Stomach smooth muscle (tissue), 2 donors: ENCODE measurements around the gene SLC6A7.

Experiments used
- H3K27ac ChIP-seq: one replicate; pipeline ENCODE4 v1.7.0; 2013; ENCODE audit warnings: mild to moderate bottlenecking, low read length, inconsistent platforms
- H3K27me3 ChIP-seq, 2 donors: one replicate each; pipeline ENCODE4 v1.7.0; 2013; ENCODE audit warnings: low read length in 2 of 2; ENCODE audit not compliant: insufficient read depth in 2 of 2, control insufficient read depth in 1 of 2
- H3K36me3 ChIP-seq, 2 donors: one replicate each; pipeline ENCODE4 v1.7.0; 2013; ENCODE audit warnings: low read length in 2 of 2; ENCODE audit not compliant: control insufficient read depth in 2 of 2, insufficient read depth in 2 of 2
- H3K4me1 ChIP-seq: one replicate; pipeline ENCODE4 v1.7.0; 2013; ENCODE audit warnings: low read length; ENCODE audit not compliant: control insufficient read depth, insufficient read depth
- H3K4me3 ChIP-seq, 2 donors: one replicate each; pipeline ENCODE4 v1.7.0; 2013; ENCODE audit warnings: low read length in 2 of 2
- H3K9ac ChIP-seq, 2 donors: one replicate each; pipeline ENCODE4 v1.7.0; 2013; ENCODE audit warnings: low read length in 2 of 2, mild to moderate bottlenecking in 1 of 2
- H3K9me3 ChIP-seq, 2 donors: one replicate each; pipeline ENCODE4 v1.7.0; 2013; ENCODE audit warnings: low read length in 2 of 2; ENCODE audit not compliant: control insufficient read depth in 2 of 2
- donor health status: healthy.
- donor health status: Pancreatic carcinoma.

SLC6A7 gene

GRCh38 chr5:150174285-150174684, 15.6 kb upstream of the SLC6A7 start:
- Histone ChIP-seq H3K4me3 (no peak overlapping the region), H3K9me3 (no peaks in the 10 kb centered on the region), H3K4me1 (no peaks in the 10 kb centered on the region), H3K27me3 (peaks cover 7 to 16% of the 10 kb centered on the region in 2 donors), H3K27ac (no peak overlapping the region), H3K9ac (no peak overlapping the region), H3K36me3 (no peaks in the 10 kb centered on the region)

DNA sequence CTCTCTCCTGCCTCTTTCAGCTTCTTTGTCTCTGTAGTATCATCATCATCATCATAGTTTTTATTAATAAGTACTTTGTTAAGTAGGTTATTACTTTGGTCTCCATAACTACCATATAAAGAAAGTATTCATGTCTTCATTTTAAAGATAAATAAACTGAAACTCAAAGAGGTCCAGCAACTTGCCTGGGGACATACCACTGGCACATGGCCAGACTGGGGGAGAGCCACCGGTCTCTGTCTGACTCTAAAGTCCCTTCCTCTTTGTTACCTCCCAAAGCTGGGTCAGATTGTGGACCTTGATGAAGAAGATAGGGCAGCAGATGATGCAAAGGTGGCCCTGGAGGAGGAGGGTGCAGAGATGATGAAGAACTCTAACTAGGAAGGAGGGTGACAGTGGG, 14.8 kb upstream of the SLC6A7 start:
- no peak overlapping the region for H3K9ac ChIP-seq
- peaks cover 4 to 11% of the 10 kb centered on the region in 2 donors for H3K27me3 ChIP-seq
- no peaks in the 10 kb centered on the region for H3K9me3 ChIP-seq
- H3K4me3 ChIP-seq: no peak overlapping the region
- peaks cover 6% of the 10 kb centered on the region for H3K4me1 ChIP-seq
- no peaks in the 10 kb centered on the region for H3K36me3 ChIP-seq
- no peak overlapping the region for H3K27ac ChIP-seq

- H3K9ac ChIP-seq: no peak overlapping the region
- H3K9me3 ChIP-seq: no peaks in the 10 kb centered on the region
- no peaks in the 10 kb centered on the region for H3K36me3 ChIP-seq
- H3K4me1 ChIP-seq: peaks cover 9% of the 10 kb centered on the region
- H3K27me3 ChIP-seq: peaks cover 4 to 8% of the 10 kb centered on the region in 2 donors
- no peak overlapping the region for H3K4me3 ChIP-seq
- no peak overlapping the region for H3K27ac ChIP-seq
Measured at GRCh38 chr5:150175536-150175935, 14.3 kb upstream of the SLC6A7 start.

- H3K27ac ChIP-seq: no peak overlapping the region
- H3K9ac ChIP-seq: no peak overlapping the region
- no peaks in the 10 kb centered on the region for H3K36me3 ChIP-seq
- H3K4me1 ChIP-seq: peaks cover 15% of the 10 kb centered on the region
- no peak overlapping the region for H3K4me3 ChIP-seq
- H3K27me3 ChIP-seq: peaks cover under 1 to 4% of the 10 kb centered on the region in 2 donors
- H3K9me3 ChIP-seq: no peaks in the 10 kb centered on the region
Measured at GRCh38 chr5:150176745-150177477, 13.0 kb upstream of the SLC6A7 start.

DNA sequence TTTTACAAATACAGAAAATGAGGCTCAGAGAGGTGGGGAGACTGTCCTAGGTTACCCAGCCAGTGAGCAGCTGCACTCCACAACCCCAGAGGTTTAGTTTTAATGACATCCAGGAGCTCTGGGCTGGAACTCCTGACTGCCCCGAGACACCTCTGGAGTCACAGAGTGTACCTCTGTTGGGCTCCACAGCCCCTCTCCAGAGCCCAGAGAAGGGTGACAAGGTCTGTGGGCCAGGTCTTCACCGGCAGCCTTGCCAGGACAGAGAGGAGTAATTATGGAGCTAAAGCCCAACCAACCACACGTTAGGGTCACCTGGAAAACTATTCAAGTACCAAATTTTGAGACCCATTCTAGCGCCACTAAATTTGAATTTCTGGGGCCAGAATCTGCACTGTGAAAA, 12.1 kb upstream of the SLC6A7 start:
- no peaks in the 10 kb centered on the region for H3K36me3 ChIP-seq
- no peak overlapping the region for H3K9ac ChIP-seq
- peaks cover 15% of the 10 kb centered on the region for H3K4me1 ChIP-seq
- H3K27ac ChIP-seq: no peak overlapping the region
- H3K4me3 ChIP-seq: no peak overlapping the region
- no peaks in the 10 kb centered on the region for H3K9me3 ChIP-seq
- H3K27me3 ChIP-seq: peaks cover 0 to 4% of the 10 kb centered on the region in 2 donors

DNA sequence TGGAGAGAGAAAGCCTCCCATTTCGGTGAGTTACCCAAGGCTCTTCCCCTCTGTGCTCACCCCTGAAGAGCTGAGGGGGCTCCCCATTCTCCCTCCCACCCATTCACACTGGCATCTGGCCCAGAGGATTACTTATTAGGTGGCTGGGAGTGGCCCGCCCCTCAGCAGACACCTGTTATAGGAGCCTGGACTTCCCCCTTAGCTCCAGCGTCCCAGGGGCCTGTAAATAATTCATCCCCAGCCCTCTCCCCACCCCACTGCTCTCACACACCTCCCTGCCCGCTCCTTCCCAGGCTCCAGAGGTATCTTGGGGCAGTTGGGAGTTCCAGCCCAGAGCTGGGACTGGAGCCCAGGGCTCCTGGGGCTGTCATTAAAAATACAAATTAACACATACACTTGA, 11.6 kb upstream of the SLC6A7 start:
- H3K27ac ChIP-seq: no peak overlapping the region

GRCh38 chr5:150179019-150179620, 10.7 kb upstream of the SLC6A7 start:
- Histone ChIP-seq H3K36me3 (no peaks in the 10 kb centered on the region), H3K9me3 (no peaks in the 10 kb centered on the region), H3K4me1 (peaks cover 15% of the 10 kb centered on the region), H3K4me3 (no peak overlapping the region), H3K27ac (no peak overlapping the region), H3K9ac (no peak overlapping the region), H3K27me3 (peaks cover 0 to under 1% of the 10 kb centered on the region in 2 donors)

More for the DNA sequence above, 11.6 kb upstream of the SLC6A7 start:
- Histone ChIP-seq H3K4me1 (peaks cover 15% of the 10 kb centered on the region), H3K27me3 (peaks cover 0 to 4% of the 10 kb centered on the region in 2 donors), H3K9ac (no peak overlapping the region), H3K9me3 (no peaks in the 10 kb centered on the region), H3K4me3 (no peak overlapping the region), H3K36me3 (no peaks in the 10 kb centered on the region)

GRCh38 chr5:150180241-150181026, 9.4 kb upstream of the SLC6A7 start:
- H3K4me1 ChIP-seq: peaks cover 15% of the 10 kb centered on the region

GRCh38 chr5:150181027-150181426, 8.8 kb upstream of the SLC6A7 start:
- peaks cover 15% of the 10 kb centered on the region for H3K4me1 ChIP-seq

More at GRCh38 chr5:150180241-150181026, 9.4 kb upstream of the SLC6A7 start:
- Histone ChIP-seq H3K9ac (no peak overlapping the region), H3K36me3 (no peaks in the 10 kb centered on the region), H3K27me3 (no peaks in the 10 kb centered on the region), H3K4me3 (peak overlapping the region in 1 of 2 donors; percentile 3), H3K9me3 (no peaks in the 10 kb centered on the region), H3K27ac (peak overlapping the region; percentile 11)

DNA sequence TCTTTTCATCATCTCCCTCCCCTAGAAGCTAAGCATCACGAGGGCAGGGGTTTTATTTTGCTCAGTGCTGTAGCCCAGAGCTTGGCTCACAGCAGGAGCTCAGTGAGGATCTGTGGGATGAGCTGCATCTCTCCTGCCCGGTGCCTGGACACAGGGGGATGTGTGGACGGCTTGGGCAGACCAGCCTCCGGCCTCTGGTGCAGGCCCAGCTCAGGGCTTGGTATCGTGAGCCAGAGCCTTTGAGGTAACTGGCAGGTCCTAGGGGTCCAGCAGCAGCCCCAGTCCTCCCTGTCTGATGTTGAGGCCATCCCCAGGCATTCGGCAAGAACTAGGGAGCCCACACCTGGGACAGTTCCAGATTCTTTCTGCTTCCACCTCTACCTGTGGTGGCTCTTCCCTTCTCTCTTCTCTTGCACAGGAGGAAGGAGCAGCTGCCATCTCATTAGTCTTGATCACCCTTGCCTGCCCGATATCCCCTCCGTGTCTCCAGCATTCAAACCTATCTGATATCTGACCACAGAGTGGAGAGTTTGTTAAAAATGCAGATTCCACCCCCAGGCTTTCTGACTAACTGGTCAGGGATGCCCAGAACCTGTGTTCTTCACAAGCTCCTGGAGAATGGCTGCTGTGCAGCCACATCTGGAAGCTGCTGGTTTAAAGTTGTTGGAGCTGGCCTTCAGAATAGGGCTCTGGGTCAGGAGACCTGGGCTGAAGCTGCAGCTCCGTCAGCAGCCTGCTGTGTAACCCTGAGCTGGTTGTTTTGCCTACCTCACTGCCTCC, 7.9 kb upstream of the SLC6A7 start:
- Histone ChIP-seq H3K9me3 (no peaks in the 10 kb centered on the region), H3K9ac (no peak overlapping the region), H3K27me3 (peaks cover 0 to 2% of the 10 kb centered on the region in 2 donors), H3K4me1 (peaks cover 15% of the 10 kb centered on the region), H3K27ac (no peak overlapping the region), H3K4me3 (no peak overlapping the region), H3K36me3 (no peaks in the 10 kb centered on the region)

More at GRCh38 chr5:150181027-150181426, 8.8 kb upstream of the SLC6A7 start:
- Histone ChIP-seq H3K27ac (peak overlapping the region; percentile 11), H3K27me3 (no peaks in the 10 kb centered on the region), H3K36me3 (no peaks in the 10 kb centered on the region), H3K9me3 (no peaks in the 10 kb centered on the region), H3K4me3 (peak overlapping the region in 1 of 2 donors; percentile 3), H3K9ac (no peak overlapping the region)
